Panc1 (cell line): ENCODE measurements around the gene KCNJ11. TPM values are rescaled to one million over a fixed set of nuclear protein-coding genes. Genes with fewer than 3 reads are reported as not detected.

Source experiments
- ATAC-seq: fragments of 200-7000 bp; cut with Tn5 transposase; 2 replicates; pipeline ENCODE4 v1.9.1; 2020; ENCODE audit warnings: mild to moderate bottlenecking, moderate library complexity
- BruUV-seq: library from RNA; stranded (reverse); fragments of 400-500 nt; replicated peaks from 2 replicates; lab custom pipeline; 2021; lab: Mats Ljungman, UMichigan
- CTCF ChIA-PET: fragments of 300-600 bp; sonication (Branson Sonifier 250); formaldehyde crosslinking; loops from one replicate; lab custom pipeline; 2022; ENCODE audit warnings: antibody characterized with exemption; lab: Charles Lee
- POLR2A ChIA-PET: fragments of 300-600 bp; sonication (Branson Sonifier 250); formaldehyde crosslinking; loops from one replicate; lab custom pipeline; 2022; ENCODE audit warnings: antibody characterized with exemption; lab: Charles Lee
- DNase-seq: peaks from one replicate; pipeline ENCODE4 v3.0.0-alpha.2; 2010; ENCODE audit warnings: low read depth, low spot score
- H3K27ac ChIP-seq: 2 replicates; pipeline ENCODE4 v1.5.1; 2011; ENCODE audit warnings: mild to moderate bottlenecking, low read length, inconsistent platforms
- H3K27me3 ChIP-seq: fragments of 200-500 bp; sonication (Bioruptor generic); 2 replicates; pipeline ENCODE4 v1.6.0; 2014; ENCODE audit warnings: low read length, inconsistent platforms; ENCODE audit not compliant: control insufficient read depth, insufficient read depth
- H3K36me3 ChIP-seq: fragments of 200-500 bp; sonication (Bioruptor generic); 2 replicates; pipeline ENCODE4 v1.5.1; 2014; ENCODE audit warnings: inconsistent platforms, mild to moderate bottlenecking, low read length, moderate library complexity; ENCODE audit not compliant: control insufficient read depth, insufficient read depth
- H3K4me1 ChIP-seq: 2 replicates; pipeline ENCODE4 v1.5.1; 2011; ENCODE audit warnings: inconsistent platforms, mild to moderate bottlenecking, low read length, moderate library complexity; ENCODE audit not compliant: control insufficient read depth, insufficient read depth
- H3K4me3 ChIP-seq, 2 experiments: 2 replicates each; pipeline ENCODE4 v1.5.1; 2011 to 2012; ENCODE audit warnings: low read depth in 2 of 2, low read length in 2 of 2, mild to moderate bottlenecking in 2 of 2, inconsistent platforms in 1 of 2, moderate library complexity in 1 of 2
- H3K9me3 ChIP-seq: fragments of 200-500 bp; sonication (Bioruptor generic); 2 replicates; pipeline ENCODE4 v1.5.1; 2014; ENCODE audit warnings: low read depth, mild to moderate bottlenecking, inconsistent platforms, low read length, moderate library complexity; ENCODE audit not compliant: control insufficient read depth, insufficient read depth
- CTCF ChIP-seq: fragments of 450-650 bp; IDR thresholded peaks from 2 replicates; pipeline ENCODE4 v1.5.1; 2017; ENCODE audit warnings: mild to moderate bottlenecking
- POLR2AphosphoS5 ChIP-seq: IDR thresholded peaks from 2 replicates; pipeline ENCODE4 v1.6.1; 2012; ENCODE audit warnings: mild to moderate bottlenecking, low read depth, low read length, moderate library complexity
- REST ChIP-seq, 2 experiments: IDR thresholded peaks; 2 replicates each; pipeline ENCODE4 v1.6.1; 2011 to 2012; ENCODE audit warnings: low read depth in 2 of 2, control low read depth in 1 of 2, low read length in 1 of 2, mild to moderate bottlenecking in 1 of 2, moderate library complexity in 1 of 2; ENCODE audit not compliant: insufficient read depth in 1 of 2
- SIN3A ChIP-seq: IDR thresholded peaks from 2 replicates; pipeline ENCODE4 v1.6.1; 2012; ENCODE audit warnings: low read depth, mild to moderate bottlenecking, low read length, moderate library complexity, borderline replicate concordance; ENCODE audit not compliant: insufficient read depth
- TCF7L2 ChIP-seq: IDR thresholded peaks from 2 replicates; pipeline ENCODE4 v1.6.1; 2011; ENCODE audit warnings: mild to moderate bottlenecking, low read depth, low read length, inconsistent platforms
- in situ Hi-C: cut with HindIII; loops from 2 replicates; pipeline ENCODE4 v1.10.0; 2016; ENCODE audit warnings: low sequenced_read_pairs, low pct_unique_long_range_greater_than_20kb
- intact Hi-C: fragments of 100-400 bp; cut with micrococcal nuclease; formaldehyde crosslinking; loops from one replicate; pipeline ENCODE4 v1.10.0; 2022; ENCODE audit not compliant: unreplicated experiment
- total RNA-seq: library from RNA; stranded (reverse); gene quantifications from one replicate; pipeline ENCODE4 v1.2.1, GENCODE V29; 2021; ENCODE audit not compliant: unreplicated experiment

The KCNJ11 gene
- total RNA-seq, 1 experiment from 2014 or later = 0.67 TPM

- ATAC-seq (no peak), DNase-seq (no peak)
- Histone ChIP-seq H3K4me3 (no peak overlapping the region), H3K27me3 (peaks cover 22% of the 10 kb centered on the region), H3K9me3 (no peaks in the 10 kb centered on the region), H3K27ac (no peak overlapping the region), H3K36me3 (no peaks in the 10 kb centered on the region), H3K4me1 (no peaks in the 10 kb centered on the region)
- TF ChIP-seq TCF7L2 = no peak
- TF ChIP-seq SIN3A = no peak
- no peak for TF ChIP-seq CTCF
- no peak for TF ChIP-seq REST (IDR thresholded peaks at IDR 0.05; ENCODE audit: insufficient read depth in 1 of 2, low read depth in 2 of 2, low read length in 1 of 2)
- TF ChIP-seq POLR2AphosphoS5 = no peak
- CTCF ChIA-PET = no interaction called here
- no TSS peak for BruUV-seq
- POLR2A ChIA-PET = no interaction called here
- in situ Hi-C loops = no loop called here
- intact Hi-C loops = no loop called here
Measured at GRCh38 chr11:17421781-17422180, 33.3 kb upstream of the KCNJ11 start.

- POLR2A ChIA-PET = no interaction called here
- Histone ChIP-seq H3K4me3 (no peak overlapping the region), H3K4me1 (no peaks in the 10 kb centered on the region), H3K27ac (no peak overlapping the region), H3K27me3 (peaks cover 22% of the 10 kb centered on the region), H3K9me3 (no peaks in the 10 kb centered on the region), H3K36me3 (no peaks in the 10 kb centered on the region)
- no peak for DNase-seq
- intact Hi-C loops = no loop called here
- CTCF ChIA-PET = interaction anchor here (0.6 kb wide), 2 partner anchors 29 to 70 kb away, joined by 4 to 5 read pairs; no protein-coding TSS in a partner anchor
- no TSS peak for BruUV-seq
- TF ChIP-seq TCF7L2 (no peak), CTCF (no peak), POLR2AphosphoS5 (no peak), SIN3A (no peak), REST (IDR thresholded peaks at IDR 0.05; ENCODE audit: insufficient read depth in 1 of 2, low read depth in 2 of 2, low read length in 1 of 2) (no peak)
- ATAC-seq = no peak
- in situ Hi-C loops = no loop called here
Measured at GRCh38 chr11:17418444-17419081, 30.1 kb upstream of the KCNJ11 start.
